ENCODE results near the gene MED29.

DNA sequence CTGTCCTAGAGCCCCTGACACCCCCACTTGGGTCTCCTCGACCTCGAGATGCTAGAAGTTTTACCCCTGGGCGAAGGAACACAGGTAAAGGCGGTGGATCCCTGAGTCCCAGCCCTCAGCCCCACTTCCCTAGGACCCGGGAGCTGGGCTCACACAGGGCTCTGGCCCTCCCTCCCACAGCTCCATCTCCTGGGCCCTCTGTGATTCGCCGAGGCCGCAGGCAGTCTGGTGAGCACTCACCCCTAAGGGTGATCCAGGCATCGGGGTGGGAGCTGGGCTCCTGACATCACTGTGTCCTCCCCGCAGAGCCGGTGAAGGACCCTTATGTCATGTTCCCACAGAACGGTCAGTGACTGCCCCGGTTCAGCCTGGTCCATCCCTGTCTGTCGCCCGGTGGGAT is 29.6 kb downstream of the MED29 start:
- TF ChIP-seq, protein P1, sequence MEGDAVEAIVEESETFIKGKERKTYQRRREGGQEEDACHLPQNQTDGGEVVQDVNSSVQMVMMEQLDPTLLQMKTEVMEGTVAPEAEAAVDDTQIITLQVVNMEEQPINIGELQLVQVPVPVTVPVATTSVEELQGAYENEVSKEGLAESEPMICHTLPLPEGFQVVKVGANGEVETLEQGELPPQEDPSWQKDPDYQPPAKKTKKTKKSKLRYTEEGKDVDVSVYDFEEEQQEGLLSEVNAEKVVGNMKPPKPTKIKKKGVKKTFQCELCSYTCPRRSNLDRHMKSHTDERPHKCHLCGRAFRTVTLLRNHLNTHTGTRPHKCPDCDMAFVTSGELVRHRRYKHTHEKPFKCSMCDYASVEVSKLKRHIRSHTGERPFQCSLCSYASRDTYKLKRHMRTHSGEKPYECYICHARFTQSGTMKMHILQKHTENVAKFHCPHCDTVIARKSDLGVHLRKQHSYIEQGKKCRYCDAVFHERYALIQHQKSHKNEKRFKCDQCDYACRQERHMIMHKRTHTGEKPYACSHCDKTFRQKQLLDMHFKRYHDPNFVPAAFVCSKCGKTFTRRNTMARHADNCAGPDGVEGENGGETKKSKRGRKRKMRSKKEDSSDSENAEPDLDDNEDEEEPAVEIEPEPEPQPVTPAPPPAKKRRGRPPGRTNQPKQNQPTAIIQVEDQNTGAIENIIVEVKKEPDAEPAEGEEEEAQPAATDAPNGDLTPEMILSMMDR (IDR thresholded peaks at IDR 0.05), result no peak
- TF ChIP-seq JUN (IDR thresholded peaks at IDR 0.05), result no peak
- TF ChIP-seq RCOR1 (IDR thresholded peaks at IDR 0.05; ENCODE audit: low read depth, low read length), result no peak
- no peak for TF ChIP-seq MYC (IDR thresholded peaks at IDR 0.05; ENCODE audit: borderline replicate concordance, low read length)
- TF ChIP-seq, protein P2, sequence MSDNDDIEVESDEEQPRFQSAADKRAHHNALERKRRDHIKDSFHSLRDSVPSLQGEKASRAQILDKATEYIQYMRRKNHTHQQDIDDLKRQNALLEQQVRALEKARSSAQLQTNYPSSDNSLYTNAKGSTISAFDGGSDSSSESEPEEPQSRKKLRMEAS (IDR thresholded peaks at IDR 0.05), result no peak
- no peak for TF ChIP-seq EP300 (IDR thresholded peaks at IDR 0.05)
